Suprapubic skin (tissue), 4 donors: Measurements from ENCODE around the gene GPR89A. TPM values are rescaled to one million over a fixed set of nuclear protein-coding genes. Genes with fewer than 3 reads are reported as not detected.

Experiments
- DNase-seq, 2 donors: peaks; one replicate each; pipeline ENCODE4 v3.0.0-alpha.2; 2019; ENCODE audit warnings: low spot score in 2 of 2
- H3K27ac ChIP-seq: fragments of 200-600 bp; sonication (generic); one replicate; pipeline ENCODE4 v1.5.1; 2019
- H3K27me3 ChIP-seq: fragments of 200-600 bp; sonication (generic); one replicate; pipeline ENCODE4 v1.5.1; 2019
- H3K36me3 ChIP-seq: fragments of 200-600 bp; sonication (generic); one replicate; pipeline ENCODE4 v1.5.1; 2019
- H3K4me1 ChIP-seq: fragments of 200-600 bp; sonication (generic); one replicate; pipeline ENCODE4 v1.5.1; 2019
- H3K4me3 ChIP-seq: fragments of 200-600 bp; sonication (generic); one replicate; pipeline ENCODE4 v1.5.1; 2019; ENCODE audit warnings: mild to moderate bottlenecking
- H3K9me3 ChIP-seq: fragments of 200-600 bp; sonication (generic); one replicate; pipeline ENCODE4 v1.5.1; 2019
- EP300 ChIP-seq: sonication (generic); formaldehyde crosslinking; IDR thresholded peaks from one replicate; pipeline ENCODE4 v1.6.1; 2017; ENCODE audit warnings: antibody characterized with exemption
- POLR2A ChIP-seq, 2 donors: fragments of 450-650 bp; IDR thresholded peaks; one replicate each; pipeline ENCODE4 v1.6.1; 2017; ENCODE audit warnings: antibody characterized with exemption in 2 of 2, mild to moderate bottlenecking in 2 of 2, moderate library complexity in 2 of 2
- POLR2AphosphoS5 ChIP-seq, 3 donors: sonication (generic); formaldehyde crosslinking; IDR thresholded peaks; one replicate each; pipeline ENCODE4 v1.6.1; 2017; ENCODE audit warnings: antibody characterized with exemption in 3 of 3
- WGBS: methylation state at CpG from one replicate; pipeline ENCODE4 v1.1.5; 2018; 5-methylcytosine and 5-hydroxymethylcytosine counted together
- total RNA-seq, 4 donors: library from RNA; depleted of rRNA; stranded (reverse); fragments of >200 nt; gene quantifications; one replicate each; pipeline ENCODE4 v1.1.0, GENCODE V29; 2016
- TF ChIP-seq, protein P1 (sequence below), 2 donors: fragments of 200-600 bp in 1 of 2; fragments of 450-650 bp in 1 of 2; sonication (generic) in 1 of 2; IDR thresholded peaks; one replicate each; pipeline ENCODE4 v1.5.1; 2016 to 2019; ENCODE audit warnings: antibody characterized with exemption in 2 of 2, mild to moderate bottlenecking in 1 of 2, moderate library complexity in 1 of 2

The GPR89A gene
- total RNA-seq, 4 donors from 2014 or later, result 17.7 to 42.8 (median 34.8) TPM

DNA sequence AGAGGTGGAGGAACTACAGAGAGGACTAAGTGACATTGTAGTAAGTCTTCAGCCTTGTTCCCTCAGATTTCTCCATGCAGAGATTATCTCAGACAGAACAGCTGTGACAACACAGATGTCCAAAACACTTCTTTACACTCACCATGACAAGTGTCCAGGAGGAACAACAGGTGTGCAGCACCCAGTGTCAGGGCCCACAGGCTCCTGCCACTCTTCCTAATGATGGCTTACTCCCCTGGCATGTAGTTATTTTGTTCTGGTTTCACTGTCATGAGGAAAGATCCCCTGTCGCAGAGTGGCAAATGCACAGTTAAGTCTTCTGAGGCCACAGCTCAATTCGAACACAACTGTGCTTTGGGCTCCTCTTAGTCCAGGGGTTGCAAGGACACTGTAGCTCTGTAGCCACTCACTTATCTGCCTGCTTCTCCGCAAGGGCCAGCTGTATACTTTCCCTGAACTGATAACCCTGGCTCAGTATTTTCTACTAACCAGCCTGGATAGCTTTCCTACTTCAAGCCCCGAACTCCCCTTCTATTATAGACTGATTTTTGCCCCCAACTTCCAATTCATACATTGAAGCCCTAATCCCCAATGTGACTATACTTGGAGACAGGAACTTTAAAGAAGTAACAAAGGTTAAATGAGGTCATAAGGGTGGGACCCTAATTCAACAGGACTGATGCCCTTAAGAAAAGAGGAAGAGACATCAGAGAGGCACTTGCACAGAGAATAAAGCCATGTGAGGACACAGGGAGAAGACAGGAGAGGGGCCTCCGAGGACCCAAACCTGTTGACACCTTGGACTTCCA lies 88.2 kb downstream of the GPR89A start:
- no peak overlapping the region for H3K27ac ChIP-seq
- H3K4me3 ChIP-seq, result no peak overlapping the region
- H3K27me3 ChIP-seq, result peaks cover 3% of the 10 kb centered on the region
- no peak for DNase-seq
- peaks cover under 1% of the 10 kb centered on the region for H3K4me1 ChIP-seq
- 84% methylated on average over 5 of the region's 5 CpGs for WGBS
- no peak for TF ChIP-seq POLR2A (IDR thresholded peaks at IDR 0.05)
- no peak for TF ChIP-seq EP300
- TF ChIP-seq, protein P1, sequence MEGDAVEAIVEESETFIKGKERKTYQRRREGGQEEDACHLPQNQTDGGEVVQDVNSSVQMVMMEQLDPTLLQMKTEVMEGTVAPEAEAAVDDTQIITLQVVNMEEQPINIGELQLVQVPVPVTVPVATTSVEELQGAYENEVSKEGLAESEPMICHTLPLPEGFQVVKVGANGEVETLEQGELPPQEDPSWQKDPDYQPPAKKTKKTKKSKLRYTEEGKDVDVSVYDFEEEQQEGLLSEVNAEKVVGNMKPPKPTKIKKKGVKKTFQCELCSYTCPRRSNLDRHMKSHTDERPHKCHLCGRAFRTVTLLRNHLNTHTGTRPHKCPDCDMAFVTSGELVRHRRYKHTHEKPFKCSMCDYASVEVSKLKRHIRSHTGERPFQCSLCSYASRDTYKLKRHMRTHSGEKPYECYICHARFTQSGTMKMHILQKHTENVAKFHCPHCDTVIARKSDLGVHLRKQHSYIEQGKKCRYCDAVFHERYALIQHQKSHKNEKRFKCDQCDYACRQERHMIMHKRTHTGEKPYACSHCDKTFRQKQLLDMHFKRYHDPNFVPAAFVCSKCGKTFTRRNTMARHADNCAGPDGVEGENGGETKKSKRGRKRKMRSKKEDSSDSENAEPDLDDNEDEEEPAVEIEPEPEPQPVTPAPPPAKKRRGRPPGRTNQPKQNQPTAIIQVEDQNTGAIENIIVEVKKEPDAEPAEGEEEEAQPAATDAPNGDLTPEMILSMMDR (IDR thresholded peaks at IDR 0.05), result no peak
- TF ChIP-seq POLR2AphosphoS5 (IDR thresholded peaks at IDR 0.05), result no peak
- H3K36me3 ChIP-seq, result no peaks in the 10 kb centered on the region
- no peaks in the 10 kb centered on the region for H3K9me3 ChIP-seq

DNA sequence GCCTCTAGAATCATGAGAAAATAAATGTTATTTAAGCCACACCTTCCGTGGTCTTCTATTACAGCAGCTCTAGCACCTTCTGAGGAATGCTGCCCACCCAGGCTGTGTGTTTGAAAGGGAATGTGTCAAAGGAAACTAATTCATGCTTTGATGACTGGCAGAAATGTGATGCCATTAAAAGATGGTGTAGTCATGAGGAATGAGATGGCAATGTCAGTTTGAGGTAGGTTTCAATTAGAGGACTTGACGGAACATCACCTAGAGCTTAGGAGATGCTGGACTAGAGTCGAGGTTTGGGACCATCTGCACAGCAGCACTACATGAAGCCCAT lies 88.8 kb downstream of the GPR89A start:
- DNase-seq, result no peak
- H3K27ac ChIP-seq, result no peak overlapping the region
- H3K36me3 ChIP-seq, result no peaks in the 10 kb centered on the region
- H3K4me1 ChIP-seq, result no peaks in the 10 kb centered on the region
- no peak overlapping the region for H3K4me3 ChIP-seq
- 82% methylated on average over 3 of the region's 3 CpGs for WGBS
- no peaks in the 10 kb centered on the region for H3K9me3 ChIP-seq
- H3K27me3 ChIP-seq, result peaks cover 3% of the 10 kb centered on the region
- TF ChIP-seq, protein P1 (IDR thresholded peaks at IDR 0.05), result no peak
- TF ChIP-seq EP300 (no peak), POLR2A (IDR thresholded peaks at IDR 0.05) (no peak), POLR2AphosphoS5 (IDR thresholded peaks at IDR 0.05) (no peak)

DNA sequence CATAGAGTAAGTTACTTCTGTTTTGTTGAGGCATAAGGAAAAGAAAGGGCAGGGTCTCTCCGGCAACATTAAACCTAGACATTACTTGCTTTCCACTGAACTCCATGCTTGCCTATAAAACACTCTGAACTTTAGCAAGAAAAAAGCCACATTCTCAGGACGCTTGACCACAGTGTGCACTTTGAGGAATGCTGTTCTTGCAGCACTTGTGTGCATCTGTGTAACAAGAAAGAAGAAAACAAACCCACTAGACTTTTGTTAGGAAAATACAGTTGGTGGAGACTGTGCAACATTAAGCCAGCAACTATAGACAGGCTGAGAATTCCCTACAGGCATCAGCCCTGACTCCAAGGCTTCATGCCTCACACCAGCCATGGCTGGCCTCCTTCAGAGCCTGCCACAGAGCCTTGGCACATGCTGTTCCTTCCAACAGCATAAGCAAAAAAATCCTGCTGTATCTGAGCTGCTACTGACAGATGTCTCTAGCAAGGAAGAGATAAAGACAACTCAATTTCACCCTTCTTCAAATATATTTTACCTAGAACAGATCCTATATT lies 93.6 kb downstream of the GPR89A start:
- Histone ChIP-seq H3K4me1 (no peaks in the 10 kb centered on the region), H3K9me3 (no peaks in the 10 kb centered on the region), H3K4me3 (no peak overlapping the region), H3K27ac (no peak overlapping the region), H3K27me3 (peaks cover 3% of the 10 kb centered on the region), H3K36me3 (no peaks in the 10 kb centered on the region)
- DNase-seq, result no peak
- WGBS, result 77% methylated on average over 2 of the region's 2 CpGs
- no peak for TF ChIP-seq POLR2AphosphoS5 (IDR thresholded peaks at IDR 0.05)
- no peak for TF ChIP-seq EP300
- no peak for TF ChIP-seq POLR2A (IDR thresholded peaks at IDR 0.05)
- TF ChIP-seq, protein P1 (IDR thresholded peaks at IDR 0.05), result no peak

DNA sequence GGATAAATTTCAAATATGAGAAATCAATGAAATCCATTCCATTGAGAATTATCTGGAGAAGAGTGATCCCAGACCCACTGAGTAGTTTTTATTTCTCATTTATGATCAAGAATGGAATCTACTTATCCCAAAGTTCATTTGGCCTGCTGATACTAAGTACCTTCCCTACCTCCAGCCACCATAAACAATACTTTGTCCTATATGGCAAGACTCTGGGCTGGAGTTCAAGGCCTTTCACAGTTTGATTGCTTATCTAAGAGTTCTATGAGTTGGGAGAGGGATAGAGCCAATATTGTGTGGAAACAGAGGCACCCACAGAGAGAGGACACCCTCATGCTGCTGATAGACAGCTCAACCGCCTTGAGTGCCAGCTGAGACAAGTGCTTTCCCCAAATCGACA lies 94.3 kb downstream of the GPR89A start:
- 80% methylated on average over 2 of the region's 2 CpGs for WGBS
- DNase-seq, result no peak
- TF ChIP-seq POLR2AphosphoS5 (IDR thresholded peaks at IDR 0.05), result no peak
- TF ChIP-seq EP300, result no peak
- TF ChIP-seq POLR2A (IDR thresholded peaks at IDR 0.05), result no peak
- TF ChIP-seq, protein P1 (IDR thresholded peaks at IDR 0.05), result no peak
- Histone ChIP-seq H3K36me3 (no peaks in the 10 kb centered on the region), H3K4me1 (no peaks in the 10 kb centered on the region), H3K27ac (no peak overlapping the region), H3K9me3 (no peaks in the 10 kb centered on the region), H3K27me3 (no peaks in the 10 kb centered on the region), H3K4me3 (no peak overlapping the region)

DNA sequence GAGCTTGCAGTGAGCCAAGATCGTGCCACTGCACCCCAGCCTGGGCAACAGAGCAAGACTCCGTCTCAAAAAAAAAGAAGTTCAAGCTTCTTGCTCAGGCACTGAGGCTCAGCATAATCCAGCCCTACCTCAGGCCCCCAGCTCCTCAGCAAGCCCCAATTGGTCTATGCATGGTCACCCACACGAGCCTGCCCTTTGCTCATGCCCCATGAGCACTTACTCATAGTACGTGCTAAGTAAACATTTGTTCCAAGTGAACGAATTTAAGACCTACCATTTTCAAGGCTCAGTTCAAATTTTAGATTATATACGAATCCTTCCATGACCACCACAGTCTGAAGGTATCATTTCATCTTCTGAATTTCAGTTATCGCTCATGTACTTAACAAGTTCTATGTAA lies 95.0 kb downstream of the GPR89A start:
- WGBS, result 89% methylated on average over 7 of the region's 7 CpGs

More for the DNA sequence above, 95.0 kb downstream of the GPR89A start:
- TF ChIP-seq EP300, result no peak
- no peak for TF ChIP-seq POLR2A (IDR thresholded peaks at IDR 0.05)
- TF ChIP-seq, protein P1 (IDR thresholded peaks at IDR 0.05), result no peak
- no peak for TF ChIP-seq POLR2AphosphoS5 (IDR thresholded peaks at IDR 0.05)
- Histone ChIP-seq H3K27me3 (no peaks in the 10 kb centered on the region), H3K4me3 (no peak overlapping the region), H3K4me1 (no peaks in the 10 kb centered on the region), H3K27ac (no peak overlapping the region), H3K9me3 (no peaks in the 10 kb centered on the region), H3K36me3 (no peaks in the 10 kb centered on the region)
- DNase-seq, result no peak
